PC-3 (cell line): Measurements from ENCODE around the gene CXADR.
"Not testable (repeated sequence)": the region's sequence is repeated elsewhere in the genome, so short reads cannot be mapped to it uniquely, and the experiment has no call there.

Experiments used
- CTCF ChIP-seq: fragments of 300-600 bp; sonication (generic); conservative IDR thresholded peaks from 2 replicates; pipeline ENCODE4 v1.5.1; 2017; ENCODE audit warnings: antibody characterized with exemption, low read depth, mild to moderate bottlenecking, low read length
- EZH2 ChIP-seq: fragments of 300-600 bp; sonication (generic); IDR thresholded peaks from one replicate; pipeline ENCODE4 v1.6.1; 2017; ENCODE audit warnings: antibody characterized with exemption, mild to moderate bottlenecking, low read length; ENCODE audit not compliant: unreplicated experiment
- EZH2phosphoT487 ChIP-seq: fragments of 300-600 bp; sonication (generic); IDR thresholded peaks from 2 replicates; pipeline ENCODE4 v1.6.1; 2018; ENCODE audit warnings: mild to moderate bottlenecking, antibody characterized with exemption, low read length, borderline replicate concordance

DNA sequence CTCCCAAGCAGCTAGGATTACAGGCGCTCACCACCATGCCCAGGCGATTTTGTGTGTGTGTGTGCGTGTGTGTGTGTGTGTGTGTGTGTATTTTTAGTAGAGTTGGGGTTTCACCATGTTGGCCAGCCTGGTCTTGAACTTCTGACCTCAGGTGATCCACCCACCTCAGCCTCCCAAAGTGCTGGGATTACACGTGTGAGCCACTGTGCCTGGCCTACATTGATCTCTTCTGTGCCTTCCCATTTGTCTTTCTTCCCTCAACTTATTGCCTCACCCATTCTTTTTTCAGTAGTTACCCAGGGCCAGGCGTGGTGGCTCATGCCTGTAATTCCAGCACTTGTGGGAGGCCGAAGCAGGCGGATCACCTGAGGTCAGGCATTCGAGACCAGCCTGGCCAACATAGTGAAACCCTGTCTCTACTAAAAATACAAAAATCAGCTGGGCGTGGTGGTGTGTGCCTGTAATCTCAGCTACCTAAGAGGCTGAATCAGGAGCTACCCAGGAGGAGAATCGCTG, 11.2 kb downstream of the CXADR start:
- TF ChIP-seq EZH2, CTCF, EZH2phosphoT487: not testable (repeated sequence)
